ENCODE measurements around the gene POMGNT1. TPM values are rescaled to one million over a fixed set of nuclear protein-coding genes. Genes with fewer than 3 reads are reported as not detected.
"Not testable (repeated sequence)": the region's sequence is repeated elsewhere in the genome, so short reads cannot be mapped to it uniquely, and the experiment has no call there.

POMGNT1 gene
- total RNA-seq, 1 experiment from 2014 or later = 92.5 TPM

DNA sequence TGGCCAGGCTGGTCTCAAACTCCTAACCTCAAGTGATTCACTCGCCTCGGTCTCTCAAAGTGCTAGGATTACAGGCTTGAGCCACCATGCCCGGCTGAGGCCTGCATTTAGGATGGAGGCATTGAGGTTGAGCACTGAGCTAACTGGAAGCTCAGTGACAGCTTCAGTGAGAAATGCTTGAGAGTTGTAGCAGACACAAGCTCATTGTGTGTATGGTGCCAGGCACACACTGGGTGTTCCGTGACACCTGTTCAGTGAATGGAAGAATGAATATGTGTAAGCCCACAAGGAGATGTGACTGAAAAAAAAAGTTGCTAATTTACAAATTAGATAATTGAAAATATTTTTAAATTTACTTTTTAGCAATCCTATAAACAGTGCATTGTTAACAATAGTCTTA, 26.7 kb upstream of the POMGNT1 start:
- no peak overlapping the region for H3K9ac ChIP-seq (ENCODE audit: low read length)
- CTCF ChIA-PET = interaction anchor here (0.6 kb wide), 1 partner anchor 22 kb away, joined by 11 read pairs; no protein-coding TSS in a partner anchor
- H3K4me3 ChIP-seq (ENCODE audit: low read length) = no peak overlapping the region
- TF ChIP-seq EZH2 (IDR thresholded peaks at IDR 0.05; ENCODE audit: low read length, unreplicated experiment) = no peak
- TF ChIP-seq, protein P1, sequence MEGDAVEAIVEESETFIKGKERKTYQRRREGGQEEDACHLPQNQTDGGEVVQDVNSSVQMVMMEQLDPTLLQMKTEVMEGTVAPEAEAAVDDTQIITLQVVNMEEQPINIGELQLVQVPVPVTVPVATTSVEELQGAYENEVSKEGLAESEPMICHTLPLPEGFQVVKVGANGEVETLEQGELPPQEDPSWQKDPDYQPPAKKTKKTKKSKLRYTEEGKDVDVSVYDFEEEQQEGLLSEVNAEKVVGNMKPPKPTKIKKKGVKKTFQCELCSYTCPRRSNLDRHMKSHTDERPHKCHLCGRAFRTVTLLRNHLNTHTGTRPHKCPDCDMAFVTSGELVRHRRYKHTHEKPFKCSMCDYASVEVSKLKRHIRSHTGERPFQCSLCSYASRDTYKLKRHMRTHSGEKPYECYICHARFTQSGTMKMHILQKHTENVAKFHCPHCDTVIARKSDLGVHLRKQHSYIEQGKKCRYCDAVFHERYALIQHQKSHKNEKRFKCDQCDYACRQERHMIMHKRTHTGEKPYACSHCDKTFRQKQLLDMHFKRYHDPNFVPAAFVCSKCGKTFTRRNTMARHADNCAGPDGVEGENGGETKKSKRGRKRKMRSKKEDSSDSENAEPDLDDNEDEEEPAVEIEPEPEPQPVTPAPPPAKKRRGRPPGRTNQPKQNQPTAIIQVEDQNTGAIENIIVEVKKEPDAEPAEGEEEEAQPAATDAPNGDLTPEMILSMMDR (conservative IDR thresholded peaks at IDR 0.05; ENCODE audit: low read depth, low read length) = no peak
- no peak for TF ChIP-seq EZH2phosphoT487 (IDR thresholded peaks at IDR 0.05; ENCODE audit: borderline replicate concordance, low read length)
- no peaks in the 10 kb centered on the region for H3K36me3 ChIP-seq (ENCODE audit: low read depth, low read length)
- H3K9me2 ChIP-seq (replicated peaks; ENCODE audit: low read length) = no peaks in the 10 kb centered on the region
- intact Hi-C loops (cut with micrococcal nuclease) = no loop called here
- H3F3A ChIP-seq (ENCODE audit: low read length, unreplicated experiment) = no peaks in the 10 kb centered on the region
- no peak overlapping the region for H2AFZ ChIP-seq (ENCODE audit: low read length)
- no peaks in the 10 kb centered on the region for H3K9me3 ChIP-seq (ENCODE audit: low read length)
- no peaks in the 10 kb centered on the region for H3K79me2 ChIP-seq (ENCODE audit: low read length)
- no peak overlapping the region for H3K27ac ChIP-seq (ENCODE audit: low read length)
- no peak overlapping the region for H3K4me2 ChIP-seq (ENCODE audit: low read length)
- H3K27me3 ChIP-seq (ENCODE audit: low read length) = no peaks in the 10 kb centered on the region
- BruUV-seq (replicated peaks) = no TSS peak
- H3K4me1 ChIP-seq (ENCODE audit: insufficient read depth, low read length) = peaks cover 5% of the 10 kb centered on the region; the same call in 1 of the 2 replicates
- POLR2A ChIA-PET (ENCODE audit: unreplicated experiment) = no interaction called here
- ATAC-seq (no peak), DNase-seq (no peak)
- no peaks in the 10 kb centered on the region for H4K20me1 ChIP-seq (ENCODE audit: low read length)

- ChIA-PET POLR2A (ENCODE audit: unreplicated experiment) (interaction anchor here (1.1 kb wide), 2 partner anchors 24 to 40 kb away, joined by 5 to 47 read pairs; no protein-coding TSS in a partner anchor), CTCF (interaction anchor here (0.5 to 1.5 kb wide), 15 partner anchors 9 to 187 kb away, joined by 3 to 58 read pairs (median 4); partner anchors contain the start of genes PIK3R3 and RAD54L)
- no peaks in the 10 kb centered on the region for H3K9me3 ChIP-seq (ENCODE audit: low read length)
- no peaks in the 10 kb centered on the region for H3K36me3 ChIP-seq (ENCODE audit: low read depth, low read length)
- peak; percentile 94 for DNase-seq
- intact Hi-C loops (cut with micrococcal nuclease) = loop anchor here (1.0 kb wide), 4 partner anchors 25 to 186 kb away; partner anchors contain the start of gene POMGNT1
- no peaks in the 10 kb centered on the region for H4K20me1 ChIP-seq (ENCODE audit: low read length)
- no peak overlapping the region for H3K9ac ChIP-seq (ENCODE audit: low read length)
- no peak for TF ChIP-seq EZH2 (IDR thresholded peaks at IDR 0.05; ENCODE audit: low read length, unreplicated experiment)
- TF ChIP-seq, protein P1 (conservative IDR thresholded peaks at IDR 0.05; ENCODE audit: low read depth, low read length) = peak; percentile 97
- H3K4me2 ChIP-seq (ENCODE audit: low read length) = peak overlapping the region; percentile 57
- no peaks in the 10 kb centered on the region for H3K9me2 ChIP-seq (replicated peaks; ENCODE audit: low read length)
- H3K27ac ChIP-seq (ENCODE audit: low read length) = peak overlapping the region; percentile 21
- no peak overlapping the region for H3K4me3 ChIP-seq (ENCODE audit: low read length)
- no peaks in the 10 kb centered on the region for H3F3A ChIP-seq (ENCODE audit: low read length, unreplicated experiment)
- H3K27me3 ChIP-seq (ENCODE audit: low read length) = no peaks in the 10 kb centered on the region
- ATAC-seq = peak; percentile 95
- H2AFZ ChIP-seq (ENCODE audit: low read length) = peak overlapping the region; percentile 73
- H3K4me1 ChIP-seq (ENCODE audit: insufficient read depth, low read length) = peaks cover 5% of the 10 kb centered on the region; the same call in 1 of the 2 replicates
- BruUV-seq (replicated peaks) = no TSS peak
- H3K79me2 ChIP-seq (ENCODE audit: low read length) = no peaks in the 10 kb centered on the region
Measured at GRCh38 chr1:46223472-46223943, 25.3 kb upstream of the POMGNT1 start.

DNA sequence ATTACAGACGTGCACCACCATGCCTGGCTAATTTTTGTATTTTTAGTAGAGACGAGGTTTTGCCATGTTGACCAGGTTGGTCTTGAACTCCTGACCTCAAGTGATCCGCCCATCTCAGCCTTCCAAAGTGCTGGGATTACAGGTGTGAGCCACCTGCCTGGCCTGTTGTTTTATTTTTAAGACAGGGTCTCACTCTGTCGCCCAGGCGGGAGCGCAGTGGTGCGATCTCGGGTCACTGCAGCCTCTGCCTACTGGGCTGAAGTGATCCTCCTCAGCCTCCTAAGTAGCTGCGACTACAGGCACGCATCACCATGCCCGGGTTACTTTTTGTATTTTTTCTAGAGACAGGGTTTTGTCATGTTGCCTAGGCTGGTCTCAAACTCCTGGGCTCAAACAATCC, 24.8 kb upstream of the POMGNT1 start:
- H3F3A ChIP-seq (ENCODE audit: low read length, unreplicated experiment); H2AFZ ChIP-seq (ENCODE audit: low read length); H3K79me2 ChIP-seq (ENCODE audit: low read length); H4K20me1 ChIP-seq (ENCODE audit: low read length); ATAC-seq; H3K27ac ChIP-seq (ENCODE audit: low read length); H3K9me3 ChIP-seq (ENCODE audit: low read length); H3K4me1 ChIP-seq (ENCODE audit: insufficient read depth, low read length); H3K9ac ChIP-seq (ENCODE audit: low read length); BruUV-seq (replicated peaks); H3K36me3 ChIP-seq (ENCODE audit: low read depth, low read length); H3K27me3 ChIP-seq (ENCODE audit: low read length); DNase-seq; H3K4me3 ChIP-seq (ENCODE audit: low read length); H3K9me2 ChIP-seq (replicated peaks; ENCODE audit: low read length): not testable (repeated sequence)
- ChIA-PET POLR2A (ENCODE audit: unreplicated experiment) (interaction anchor here (1.1 kb wide), 1 partner anchor 24 kb away, joined by 47 read pairs; no protein-coding TSS in a partner anchor), CTCF (interaction anchor here (0.5 to 1.5 kb wide), 15 partner anchors 9 to 187 kb away, joined by 3 to 58 read pairs (median 4); partner anchors contain the start of genes PIK3R3 and RAD54L)
- intact Hi-C loops (cut with micrococcal nuclease) = loop anchor here (1.0 kb wide), 4 partner anchors 25 to 186 kb away; partner anchors contain the start of gene POMGNT1
- H3K4me2 ChIP-seq (ENCODE audit: low read length) = 0 out of 2 replicates have a peak overlapping the region, but pooled peaks have one; percentile 17
